K562 (cell line): ENCODE data around the gene ATP6V1F. TPM values are rescaled to one million over a fixed set of nuclear protein-coding genes. Genes with fewer than 3 reads are reported as not detected.

ENCODE experiments used
- AFF4 ChIP-seq: sonication (generic); formaldehyde crosslinking; IDR thresholded peaks from 2 replicates; pipeline ENCODE4 v1.8.0; 2023; ENCODE audit warnings: mild to moderate bottlenecking, missing genetic modification reagents
- CBX3 ChIP-seq, 2 experiments: IDR thresholded peaks; 1 replicate in 1 of 2; 2 replicates in 1 of 2; pipeline ENCODE4 v1.6.1; 2012; ENCODE audit warnings: inconsistent platforms in 2 of 2, low read length in 2 of 2, borderline replicate concordance in 1 of 2, control low read depth in 1 of 2
- CEBPG ChIP-seq, 3 experiments: fragments of 200-800 bp in 1 of 3; sonication (Bioruptor generic) in 1 of 3; sonication (generic) in 1 of 3; formaldehyde crosslinking in 1 of 3; IDR thresholded peaks in 2 of 3; conservative IDR thresholded peaks in 1 of 3; 2 replicates each; pipeline versions ENCODE4 v1.6.1 to v1.8.0; 2016 to 2022; ENCODE audit warnings: missing compliant biosample characterization in 2 of 3, missing genetic modification characterization in 2 of 3, mild to moderate bottlenecking in 1 of 3, missing genetic modification reagents in 1 of 3
- E2F3 ChIP-seq: fragments of 250-450 bp; sonication (Bioruptor Pico); IDR thresholded peaks from 2 replicates; pipeline ENCODE4 v1.4.0; 2020; ENCODE audit warnings: mild to moderate bottlenecking
- EGR1 ChIP-seq: fragments of 450-650 bp; conservative IDR thresholded peaks from 2 replicates; pipeline ENCODE4 v1.6.1; 2017; ENCODE audit warnings: mild to moderate bottlenecking
- EP400 ChIP-seq: fragments of 450-650 bp; IDR thresholded peaks from 2 replicates; pipeline ENCODE4 v1.6.1; 2017; ENCODE audit warnings: antibody characterized with exemption, mild to moderate bottlenecking, moderate library complexity
- ETV5 ChIP-seq: sonication (generic); formaldehyde crosslinking; IDR thresholded peaks from 2 replicates; pipeline ENCODE4 v1.4.0; 2020; ENCODE audit warnings: low read depth, mild to moderate bottlenecking, missing genetic modification reagents
- GATA2 ChIP-seq: sonication (generic); formaldehyde crosslinking; IDR thresholded peaks from 2 replicates; pipeline ENCODE4 v1.4.0; 2020; ENCODE audit warnings: mild to moderate bottlenecking, missing genetic modification reagents
- HMG20A ChIP-seq: fragments of 450-650 bp; formaldehyde crosslinking; conservative IDR thresholded peaks from 2 replicates; pipeline ENCODE4 v1.4.0; 2020; ENCODE audit warnings: mild to moderate bottlenecking, mixed read lengths
- KDM1A ChIP-seq, 2 experiments: fragments of 450-650 bp; IDR thresholded peaks; 2 replicates each; pipeline ENCODE4 v1.6.1; 2016; ENCODE audit warnings: mild to moderate bottlenecking in 2 of 2
- KLF1 ChIP-seq: fragments of 450-650 bp; IDR thresholded peaks from 2 replicates; pipeline ENCODE4 v1.6.1; 2016; ENCODE audit warnings: missing genetic modification characterization, missing compliant biosample characterization
- L3MBTL2 ChIP-seq: fragments of 450-650 bp; IDR thresholded peaks from 2 replicates; pipeline ENCODE4 v1.6.1; 2016; ENCODE audit warnings: mild to moderate bottlenecking, moderate library complexity
- NCOA1 ChIP-seq: fragments of 450-650 bp; IDR thresholded peaks from 2 replicates; pipeline ENCODE4 v1.6.1; 2016; ENCODE audit warnings: low read depth
- ZBTB2 ChIP-seq: fragments of 450-650 bp; IDR thresholded peaks from 2 replicates; pipeline ENCODE4 v1.6.1; 2016; ENCODE audit warnings: antibody characterized with exemption
- ZKSCAN1 ChIP-seq: fragments of 150-350 bp; IDR thresholded peaks from 2 replicates; pipeline ENCODE4 v1.6.1; 2016; ENCODE audit warnings: low read depth, low read length
- ZNF324 ChIP-seq: fragments of 250-450 bp; sonication (Bioruptor Pico); IDR thresholded peaks from 2 replicates; pipeline ENCODE4 v1.4.0; 2020; ENCODE audit warnings: mild to moderate bottlenecking
- ZNF583 ChIP-seq: fragments of 250-450 bp; sonication (Bioruptor Pico); IDR thresholded peaks from 2 replicates; pipeline ENCODE4 v1.4.0; 2020
- polyA plus RNA-seq, 8 experiments: library from polyadenylated mRNA; depleted of rRNA in 4 of 8; stranded (reverse) in 5 of 8; unstranded in 3 of 8; fragments of >200 nt; fragmentation: Nextera tagmentation in 2 of 8; fragmentation: Illumina TruSeq in 1 of 8; extraction: Ambion mirVana in 2 of 8; extraction: Trizol in 1 of 8; gene quantifications; 2 replicates each; pipeline versions ENCODE4 v1.2.1 to v1.2.3, GENCODE V29; 2011 to 2014; ENCODE audit warnings: inconsistent platforms in 1 of 8, missing spikeins in 1 of 8
- total RNA-seq, 7 experiments: library from RNA; depleted of rRNA in 6 of 7; stranded (reverse); fragments of >200 nt in 6 of 7; fragmentation: Illumina TruSeq in 2 of 7; extraction: Trizol in 2 of 7; gene quantifications; 2 replicates each; pipeline versions ENCODE4 v1.2.1 to v1.2.3, GENCODE V29; 2011 to 2021; ENCODE audit warnings: low replicate concordance in 1 of 7
- TF ChIP-seq, protein P1 (sequence below): sonication (generic); formaldehyde crosslinking; IDR thresholded peaks from 2 replicates; pipeline ENCODE4 v1.8.0; 2022; ENCODE audit warnings: mild to moderate bottlenecking, missing genetic modification reagents, borderline replicate concordance
- TF ChIP-seq, protein P2 (sequence below): fragments of 450-650 bp; formaldehyde crosslinking; IDR thresholded peaks from 2 replicates; pipeline ENCODE4 v1.4.0; 2022; ENCODE audit warnings: missing genetic modification characterization

The ATP6V1F gene
- total and polyA plus RNA-seq, 9 of the 15 experiments (the other 6 are each of a cell fraction or from before 2014, with no cell fraction given), result 206 to 1,123 (median 542) TPM

DNA sequence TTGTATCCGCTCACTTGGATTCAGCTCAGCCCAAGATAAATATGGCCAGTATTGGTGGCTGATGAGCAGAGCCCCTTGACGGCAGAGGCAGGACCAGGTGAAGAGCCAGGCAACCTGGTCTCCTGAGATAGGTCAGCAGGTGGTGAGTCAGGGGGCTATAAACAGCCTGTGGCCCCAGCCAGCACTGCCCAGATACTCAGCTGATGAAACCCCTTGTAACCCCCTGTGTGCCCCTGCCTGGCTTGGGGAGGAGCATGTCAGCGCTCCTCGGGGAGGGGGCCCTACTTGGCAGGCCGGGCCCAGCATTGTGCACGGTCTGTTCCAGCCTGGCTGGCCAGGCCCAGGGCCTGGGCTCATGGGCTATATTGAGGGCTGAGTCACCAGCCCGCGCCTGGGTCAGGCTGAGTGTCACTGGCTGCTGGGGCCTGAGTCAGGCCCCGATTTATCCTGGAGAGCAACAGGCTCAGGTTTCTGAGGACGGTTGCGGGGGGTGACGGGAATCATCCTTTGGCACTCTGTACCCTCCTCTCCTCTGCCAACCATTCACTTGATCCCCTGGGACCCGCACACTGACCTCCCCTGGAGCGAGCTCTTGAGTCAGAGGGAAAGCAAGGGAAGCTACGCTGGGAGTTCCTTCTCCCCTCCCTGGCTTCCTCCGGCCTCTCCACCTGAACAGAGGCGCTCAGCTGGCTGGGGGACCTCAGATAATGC lies 35.3 kb upstream of the ATP6V1F start (continued):
- TF ChIP-seq EGR1, result 0 out of 2 replicates have a peak, but pooled peaks have one; percentile 7
- TF ChIP-seq, protein P1, sequence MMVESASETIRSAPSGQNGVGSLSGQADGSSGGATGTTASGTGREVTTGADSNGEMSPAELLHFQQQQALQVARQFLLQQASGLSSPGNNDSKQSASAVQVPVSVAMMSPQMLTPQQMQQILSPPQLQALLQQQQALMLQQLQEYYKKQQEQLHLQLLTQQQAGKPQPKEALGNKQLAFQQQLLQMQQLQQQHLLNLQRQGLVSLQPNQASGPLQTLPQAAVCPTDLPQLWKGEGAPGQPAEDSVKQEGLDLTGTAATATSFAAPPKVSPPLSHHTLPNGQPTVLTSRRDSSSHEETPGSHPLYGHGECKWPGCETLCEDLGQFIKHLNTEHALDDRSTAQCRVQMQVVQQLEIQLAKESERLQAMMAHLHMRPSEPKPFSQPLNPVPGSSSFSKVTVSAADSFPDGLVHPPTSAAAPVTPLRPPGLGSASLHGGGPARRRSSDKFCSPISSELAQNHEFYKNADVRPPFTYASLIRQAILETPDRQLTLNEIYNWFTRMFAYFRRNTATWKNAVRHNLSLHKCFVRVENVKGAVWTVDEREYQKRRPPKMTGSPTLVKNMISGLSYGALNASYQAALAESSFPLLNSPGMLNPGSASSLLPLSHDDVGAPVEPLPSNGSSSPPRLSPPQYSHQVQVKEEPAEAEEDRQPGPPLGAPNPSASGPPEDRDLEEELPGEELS (CRISPR knock-in tag), result 0 out of 2 replicates have a peak, but pooled peaks have one; percentile 69
- TF ChIP-seq, protein P2, sequence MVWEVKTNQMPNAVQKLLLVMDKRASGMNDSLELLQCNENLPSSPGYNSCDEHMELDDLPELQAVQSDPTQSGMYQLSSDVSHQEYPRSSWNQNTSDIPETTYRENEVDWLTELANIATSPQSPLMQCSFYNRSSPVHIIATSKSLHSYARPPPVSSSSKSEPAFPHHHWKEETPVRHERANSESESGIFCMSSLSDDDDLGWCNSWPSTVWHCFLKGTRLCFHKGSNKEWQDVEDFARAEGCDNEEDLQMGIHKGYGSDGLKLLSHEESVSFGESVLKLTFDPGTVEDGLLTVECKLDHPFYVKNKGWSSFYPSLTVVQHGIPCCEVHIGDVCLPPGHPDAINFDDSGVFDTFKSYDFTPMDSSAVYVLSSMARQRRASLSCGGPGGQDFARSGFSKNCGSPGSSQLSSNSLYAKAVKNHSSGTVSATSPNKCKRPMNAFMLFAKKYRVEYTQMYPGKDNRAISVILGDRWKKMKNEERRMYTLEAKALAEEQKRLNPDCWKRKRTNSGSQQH (CRISPR knock-in tag), result peak; percentile 90; the same call in 1 of the 2 replicates
- peak; percentile 34; the same call in 1 of the 2 replicates for TF ChIP-seq AFF4
- 0 out of 2 replicates have a peak, but pooled peaks have one; percentile 41 for TF ChIP-seq KLF1 (tag)
- TF ChIP-seq CEBPG (CRISPR knock-in tag; IDR thresholded peaks at IDR 0.05), result peak; percentile 98
- peak in 1 of 2 experiments; percentile 95; a peak in 2 of 4 replicates for TF ChIP-seq CEBPG (tag; conservative IDR thresholded peaks at IDR 0.05 in 1 of 2, IDR thresholded peaks at IDR 0.05 in 1 of 2)
- peak; percentile 81 for TF ChIP-seq L3MBTL2
- 0 out of 2 replicates have a peak, but pooled peaks have one; percentile 36 for TF ChIP-seq ZKSCAN1
- peak; percentile 75 for TF ChIP-seq EP400
- peak; percentile 65 for TF ChIP-seq NCOA1
- TF ChIP-seq ZBTB2, result 0 out of 2 replicates have a peak, but pooled peaks have one; percentile 46
- TF ChIP-seq ZNF324 (CRISPR knock-in tag), result no peak
- TF ChIP-seq ETV5 (CRISPR knock-in tag), result peak; percentile 58
- TF ChIP-seq CBX3 (IDR thresholded peaks at IDR 0.05; ENCODE audit: borderline replicate concordance in 1 of 2, low read length in 2 of 2), result no peak
- peak; percentile 90 for TF ChIP-seq ZNF583 (CRISPR knock-in tag)
- TF ChIP-seq HMG20A, result no peak
- peak; percentile 65; the same call in 1 of the 2 replicates for TF ChIP-seq E2F3 (CRISPR knock-in tag)
- peak; percentile 89 to 90 for TF ChIP-seq KDM1A (IDR thresholded peaks at IDR 0.05)
- peak; percentile 52; the same call in 1 of the 2 replicates for TF ChIP-seq GATA2 (CRISPR knock-in tag)
